Brain pericyte (primary cell): ENCODE data around the gene DUS1L.

ENCODE experiments used
- DNase-seq: peaks from one replicate; pipeline ENCODE4 v3.0.0-alpha.2; 2012; ENCODE audit warnings: low read depth, low spot score

The DUS1L gene

DNA sequence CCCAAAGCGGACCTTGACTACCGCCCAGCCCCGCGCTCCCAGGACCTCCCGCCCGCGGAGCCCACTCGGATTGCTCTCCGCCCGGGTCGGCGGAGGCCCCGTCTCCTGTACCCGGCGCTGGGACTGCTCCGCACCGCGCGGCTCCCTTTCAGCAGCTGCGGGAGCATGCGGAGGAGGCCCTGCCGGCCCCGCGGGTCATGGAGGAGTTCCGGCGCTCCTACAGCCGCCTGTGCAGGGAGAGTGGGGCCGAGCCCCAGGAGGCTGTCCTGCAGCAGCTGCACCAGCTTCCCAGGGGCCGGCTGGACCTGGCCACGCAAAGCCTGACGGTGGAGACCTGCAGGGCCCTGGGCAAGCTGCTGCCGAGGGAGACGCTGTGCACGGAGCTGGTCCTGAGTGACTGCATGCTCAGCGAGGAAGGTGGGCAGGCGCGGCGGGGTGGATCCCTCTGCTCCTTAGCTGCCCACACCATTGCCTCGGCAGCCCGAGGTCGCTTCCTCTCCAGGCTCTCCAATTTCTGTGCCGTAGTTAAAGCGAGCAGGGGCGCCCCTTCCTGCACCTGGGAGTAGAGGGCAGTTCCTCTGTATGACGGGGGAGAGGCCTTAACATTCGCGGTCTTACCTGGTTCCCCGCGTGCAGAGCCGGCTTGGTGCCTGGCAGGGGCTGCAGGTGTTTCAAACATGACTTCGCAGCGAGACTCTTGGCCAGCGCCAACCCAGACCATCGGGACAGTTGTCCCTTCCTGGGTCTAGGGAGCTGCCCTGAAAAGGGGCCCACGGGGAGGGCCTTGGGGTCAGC lies 42.0 kb downstream of the DUS1L start:
- DNase-seq: no peak

DNA sequence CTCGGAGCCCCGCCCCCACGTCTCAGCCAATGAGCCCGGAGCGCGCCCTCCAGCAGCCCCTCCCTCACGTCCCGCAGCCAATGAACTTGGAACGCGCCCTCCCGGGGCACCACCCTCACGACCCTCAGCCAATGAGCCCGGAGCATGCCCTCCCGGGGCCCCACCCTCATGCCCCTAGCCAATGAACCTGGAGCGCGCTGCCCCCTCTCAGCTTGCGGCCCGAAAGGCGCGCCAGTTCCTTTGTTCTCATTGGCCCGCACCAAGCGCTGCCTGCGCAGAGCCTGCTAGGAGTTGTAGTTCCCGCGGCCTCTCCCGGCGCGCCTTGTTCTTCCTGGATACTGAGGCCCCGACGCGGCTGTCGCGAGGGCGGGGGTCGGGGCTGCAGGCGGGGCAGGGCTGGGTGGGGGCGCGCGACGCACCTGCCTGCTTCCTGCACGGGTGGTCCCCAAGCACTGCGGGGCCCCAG lies 42.6 kb downstream of the DUS1L start, which contains the start of gene LRRC45:
Gene LRRC45 (plus strand): TSS at position 325 of the 466 bp plus-strand sequence. CDS start 339 bp downstream, outside the sequence.
- DNase-seq: peak; percentile 98

DNA sequence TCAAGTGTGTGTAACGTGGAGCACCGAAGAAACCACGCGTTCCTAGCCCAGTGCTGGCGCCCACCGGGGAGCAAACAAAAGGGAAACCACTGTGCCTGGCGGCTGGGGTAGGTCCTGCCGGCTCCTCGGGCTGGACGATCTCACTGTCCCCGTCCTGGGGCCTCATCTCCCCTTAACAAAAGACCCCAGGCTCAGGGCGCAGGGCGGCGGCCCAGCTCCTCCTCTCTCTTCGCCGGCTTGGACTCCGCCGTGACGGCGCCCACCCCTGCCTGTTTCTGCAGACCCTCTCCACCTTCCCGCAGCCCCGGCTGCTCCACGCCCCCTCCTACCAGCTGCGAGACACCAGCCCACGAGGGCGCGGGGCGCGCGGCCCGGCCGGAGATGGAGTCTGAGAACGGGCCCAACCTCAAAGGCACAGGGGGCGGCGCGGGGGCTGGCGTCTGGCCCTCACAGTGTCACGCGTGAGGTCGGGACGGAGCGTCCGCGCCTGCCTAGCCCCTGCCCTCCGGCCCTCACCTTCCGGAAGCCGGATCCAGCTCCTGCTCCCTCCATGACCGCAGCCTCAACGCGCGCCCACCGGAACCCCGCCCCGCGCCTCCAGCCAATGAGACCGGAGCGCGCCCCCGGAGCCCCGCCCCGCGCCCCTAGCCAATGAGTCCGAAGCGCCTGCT lies 43.2 kb downstream of the DUS1L start, which contains the start of gene CENPX:
Gene CENPX (minus strand): TSS at position 569 of the 671 bp plus-strand sequence. CDS start 17 bp downstream, at position 552.
- no peak for DNase-seq

DNA sequence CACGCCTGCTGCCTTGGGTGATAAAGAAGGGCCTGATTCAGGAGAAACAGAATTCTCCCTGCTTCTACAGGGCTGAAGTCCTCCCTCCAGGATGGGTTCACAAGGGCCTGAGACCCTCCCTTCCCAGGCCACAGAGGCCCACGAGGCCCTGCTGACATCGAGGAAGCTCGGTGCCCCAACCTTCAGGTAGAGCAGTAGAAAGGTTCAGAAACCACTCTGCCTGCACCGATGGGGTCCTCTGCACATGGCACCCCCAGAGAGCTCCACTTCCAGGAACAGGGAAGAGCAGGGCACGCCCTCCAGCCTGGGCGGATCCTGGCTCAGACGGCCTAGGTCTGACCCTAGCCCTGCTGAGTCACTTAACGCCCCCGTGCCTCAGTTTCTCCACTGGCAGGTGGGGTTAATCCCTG lies 43.7 kb downstream of the DUS1L start:
- DNase-seq: no peak

DNA sequence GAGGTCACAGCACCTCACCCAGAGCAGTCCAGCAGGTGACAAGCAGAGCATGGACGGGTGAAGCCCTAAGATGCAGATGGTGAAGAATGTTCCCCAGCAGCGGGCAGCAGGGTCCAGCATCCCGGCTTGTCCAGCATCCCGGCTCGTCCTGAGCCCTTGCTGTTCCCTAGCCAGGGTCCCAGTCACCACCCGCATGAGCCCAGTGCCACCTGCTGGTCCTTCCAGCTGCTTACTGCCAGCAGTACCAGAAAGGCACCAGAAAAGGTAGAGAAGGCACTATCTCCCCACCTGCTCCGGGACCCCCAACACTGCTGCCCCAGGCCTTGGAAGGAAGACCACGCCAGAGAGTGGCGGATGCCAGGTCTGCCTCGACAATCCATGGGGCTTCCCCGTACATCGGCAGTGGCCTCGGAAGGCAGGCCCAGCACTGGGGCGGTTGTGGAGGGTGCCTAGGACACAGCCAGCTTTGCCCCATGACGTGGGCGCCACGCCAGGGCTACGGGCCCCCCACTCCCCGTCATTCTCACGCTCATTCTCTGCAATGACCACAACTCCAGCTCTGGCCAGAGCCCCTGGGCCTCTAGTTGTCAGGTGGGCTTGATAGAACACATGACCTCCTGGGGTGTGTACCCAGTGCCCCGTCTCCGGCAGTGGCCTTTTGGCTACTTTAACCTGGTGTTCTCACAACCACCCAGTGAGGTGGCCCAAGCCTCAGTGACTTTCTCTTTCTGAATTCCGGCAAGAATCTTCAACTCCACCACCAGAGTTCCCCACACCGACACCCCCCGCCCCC lies 44.3 kb downstream of the DUS1L start:
- DNase-seq: no peak

DNA sequence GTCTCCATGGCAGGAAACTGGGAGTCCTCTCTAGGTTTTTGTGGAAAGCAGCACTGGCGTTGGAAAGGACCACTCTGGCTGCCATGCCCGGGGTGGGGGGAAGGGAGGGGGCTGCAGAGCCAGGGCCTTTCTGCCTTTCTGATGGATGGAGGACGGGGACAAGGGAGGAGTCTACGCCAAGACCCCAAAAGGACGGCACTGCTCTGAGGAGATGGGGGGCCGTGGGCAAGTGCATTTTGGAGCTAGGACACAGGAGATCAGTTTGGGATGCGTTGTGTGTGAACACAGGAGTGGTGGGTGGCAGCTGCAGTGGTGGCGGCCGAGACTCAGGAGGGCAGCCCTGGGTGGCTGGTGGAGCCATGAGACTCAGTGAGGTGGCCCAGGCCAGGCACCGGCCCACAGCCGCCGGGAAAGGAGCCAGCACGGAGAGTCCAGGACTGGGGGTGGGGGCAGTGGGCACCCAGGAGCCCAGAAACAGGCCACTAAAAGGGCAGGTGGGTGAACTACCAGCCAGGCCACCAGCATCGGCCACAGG lies 45.0 kb downstream of the DUS1L start:
- no peak for DNase-seq

DNA sequence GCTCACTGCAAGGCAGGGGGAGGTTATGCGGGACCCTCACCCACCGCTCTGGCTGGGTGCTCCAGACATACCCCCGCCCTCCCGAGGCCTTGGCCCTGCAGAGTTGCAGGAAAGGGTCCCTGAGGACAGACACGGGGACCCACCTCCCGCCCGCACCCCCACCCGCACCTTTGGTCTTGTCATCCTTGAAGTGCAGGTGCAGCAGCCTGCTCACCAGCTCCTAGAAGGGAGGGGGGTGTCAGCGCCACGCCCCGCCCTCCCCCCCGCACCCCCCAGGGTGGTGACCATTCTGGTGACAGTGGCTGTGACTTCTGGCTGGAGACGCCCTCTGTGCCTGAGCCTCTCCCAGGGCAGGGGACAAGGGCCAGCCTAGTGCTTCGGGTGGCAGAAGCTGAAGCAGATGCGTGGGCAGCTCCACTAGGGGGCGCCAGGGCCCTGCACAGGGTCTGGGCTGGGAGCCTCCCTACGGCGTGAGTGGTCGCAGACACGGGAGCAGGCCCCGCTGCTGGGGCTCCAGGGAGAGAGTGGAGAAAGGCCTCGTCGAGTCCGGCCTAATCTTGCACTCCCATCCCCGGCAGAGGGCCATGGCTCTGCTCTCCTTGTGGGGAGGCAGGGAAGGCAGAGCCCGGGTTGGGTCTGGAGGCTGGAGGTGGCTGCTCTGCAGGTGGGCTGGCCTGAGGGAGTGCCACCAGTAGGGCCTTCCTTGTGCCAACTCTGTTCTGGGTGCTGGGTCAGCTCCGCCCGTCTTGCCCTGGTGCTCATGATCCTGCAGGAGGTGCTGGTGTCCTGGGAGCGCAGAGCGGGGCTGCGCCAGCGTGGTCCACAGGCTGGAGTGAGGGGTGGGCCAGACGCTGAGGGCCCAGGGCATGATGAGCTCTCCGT lies 45.7 kb downstream of the DUS1L start:
- no peak for DNase-seq

DNA sequence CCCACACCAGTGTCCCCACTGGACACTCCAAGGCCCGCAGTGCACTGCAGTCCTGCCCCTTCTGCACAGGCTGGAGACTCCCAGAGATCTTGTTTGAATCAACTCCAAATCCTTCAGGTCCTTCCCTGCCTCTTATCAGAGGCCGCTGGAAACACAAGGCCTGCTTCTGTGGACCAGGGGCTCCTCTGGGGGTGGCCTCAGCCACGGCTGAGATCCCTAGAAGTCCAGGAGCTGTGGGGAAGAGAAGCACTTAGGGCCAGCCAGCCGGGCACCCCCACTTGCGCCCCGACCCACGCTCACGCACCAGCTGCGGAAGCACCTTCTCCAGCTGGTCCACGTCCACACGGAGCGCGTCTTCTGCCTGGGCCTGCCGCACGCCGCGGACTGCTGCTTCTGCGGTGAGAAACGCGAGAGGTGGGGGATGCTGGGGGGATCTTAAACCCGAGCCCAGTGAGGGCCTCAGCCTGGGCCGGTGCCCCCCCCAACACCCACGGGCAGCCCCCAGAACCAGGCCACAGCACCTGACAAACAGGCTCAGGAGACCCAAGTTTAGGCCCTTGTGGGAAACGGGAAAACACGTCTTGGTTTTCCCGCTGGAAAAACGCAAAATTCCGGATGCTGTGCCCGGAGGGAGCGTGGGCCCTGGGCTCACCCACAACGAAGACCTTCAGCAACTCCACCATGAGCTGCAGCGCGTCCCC lies 46.5 kb downstream of the DUS1L start:
- DNase-seq: no peak

DNA sequence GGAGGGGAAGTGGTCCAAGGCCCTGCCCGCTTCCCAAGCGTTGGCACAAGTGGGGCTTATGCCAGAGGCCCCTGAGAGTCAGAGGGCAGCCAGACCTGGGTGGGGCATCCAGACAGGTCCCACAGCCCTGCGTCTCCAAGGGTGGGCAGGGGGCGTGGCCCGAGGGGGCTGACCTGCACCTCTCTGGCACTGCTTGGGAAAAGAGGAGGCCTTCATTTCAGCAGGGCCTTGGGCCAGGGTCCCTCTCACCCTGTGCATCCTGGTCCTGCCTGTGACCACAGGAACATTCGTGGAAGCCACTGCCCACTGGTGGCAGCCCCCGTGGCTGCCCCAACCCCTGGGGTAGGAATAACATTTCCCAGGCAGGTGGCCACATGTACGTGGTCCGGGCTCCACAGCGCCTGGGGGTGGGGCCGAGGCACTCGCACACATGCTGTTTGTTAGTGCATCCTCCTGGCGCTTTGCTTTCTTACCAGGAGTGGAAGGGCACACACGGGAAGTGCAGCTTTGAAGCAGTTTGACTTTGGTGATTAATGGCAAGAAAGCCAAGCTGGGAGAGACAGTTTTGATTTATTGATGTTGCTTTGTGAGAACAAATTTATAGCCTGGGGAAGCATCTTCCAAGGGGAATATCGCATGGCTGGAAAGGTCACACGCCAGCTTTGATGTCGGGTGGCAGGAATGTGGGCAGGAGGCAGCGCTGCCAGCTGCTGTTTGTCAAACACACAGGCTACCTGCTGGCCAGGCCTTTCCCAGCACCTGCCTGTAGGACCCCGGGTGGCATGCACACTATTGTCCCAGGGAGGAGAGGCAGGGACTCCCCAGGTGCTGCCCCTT lies 47.2 kb downstream of the DUS1L start:
- no peak for DNase-seq

DNA sequence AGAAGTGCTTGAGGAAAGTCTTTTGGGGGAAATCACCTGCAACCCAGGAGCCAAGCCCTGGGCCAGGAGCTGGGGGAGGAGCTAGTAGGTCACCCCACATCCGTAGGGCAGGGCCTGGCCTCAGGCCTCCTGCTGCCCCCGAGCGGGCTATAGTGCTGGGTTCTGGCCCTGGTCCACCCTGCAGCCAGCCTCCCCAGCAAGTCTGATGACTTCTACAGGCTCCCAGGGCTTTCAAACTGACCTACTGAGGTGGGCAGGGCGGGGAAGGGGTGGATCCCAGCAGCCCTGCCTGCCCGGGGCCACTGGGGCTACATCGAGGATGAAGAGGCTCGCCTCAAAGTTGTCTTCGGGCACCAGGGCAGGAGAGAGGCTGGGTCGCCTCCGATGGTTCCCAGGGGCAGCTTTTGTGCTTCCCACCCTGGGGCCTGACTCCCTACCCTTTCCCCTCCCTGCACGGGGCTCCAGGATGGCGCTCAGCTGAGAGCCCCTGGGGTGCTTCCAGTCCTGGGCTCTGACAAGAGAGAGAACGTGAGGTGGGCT lies 47.9 kb downstream of the DUS1L start:
- DNase-seq: no peak

DNA sequence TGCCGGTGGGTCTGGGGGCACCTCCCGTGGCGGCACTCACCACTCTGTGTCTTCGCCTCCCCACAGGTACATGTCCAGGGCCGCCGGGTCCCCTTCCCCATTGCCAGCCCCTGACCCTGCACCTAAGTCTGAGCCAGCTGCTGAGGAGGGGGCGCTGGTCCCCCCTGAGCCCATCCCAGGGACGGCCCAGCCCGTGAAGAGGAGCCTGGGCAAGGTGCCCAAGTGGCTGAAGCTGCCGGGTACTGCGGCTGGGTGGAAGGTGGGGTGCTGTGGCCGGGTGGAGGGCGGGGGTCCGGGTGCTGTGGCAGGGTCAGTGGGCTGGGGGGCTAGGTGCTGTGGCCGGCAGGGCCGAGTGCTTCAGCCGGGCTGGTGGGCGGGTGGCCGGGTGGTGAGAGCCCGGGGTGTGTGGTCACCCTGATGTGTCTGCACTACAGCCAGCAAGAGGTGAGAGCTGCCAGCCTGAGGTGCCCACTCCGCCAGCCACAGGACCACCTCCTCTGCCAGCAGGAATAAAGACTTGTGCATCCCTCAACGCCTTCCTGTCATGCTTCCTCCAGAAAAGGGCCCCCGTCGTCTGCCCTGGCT lies 48.6 kb downstream of the DUS1L start:
- no peak for DNase-seq

DNA sequence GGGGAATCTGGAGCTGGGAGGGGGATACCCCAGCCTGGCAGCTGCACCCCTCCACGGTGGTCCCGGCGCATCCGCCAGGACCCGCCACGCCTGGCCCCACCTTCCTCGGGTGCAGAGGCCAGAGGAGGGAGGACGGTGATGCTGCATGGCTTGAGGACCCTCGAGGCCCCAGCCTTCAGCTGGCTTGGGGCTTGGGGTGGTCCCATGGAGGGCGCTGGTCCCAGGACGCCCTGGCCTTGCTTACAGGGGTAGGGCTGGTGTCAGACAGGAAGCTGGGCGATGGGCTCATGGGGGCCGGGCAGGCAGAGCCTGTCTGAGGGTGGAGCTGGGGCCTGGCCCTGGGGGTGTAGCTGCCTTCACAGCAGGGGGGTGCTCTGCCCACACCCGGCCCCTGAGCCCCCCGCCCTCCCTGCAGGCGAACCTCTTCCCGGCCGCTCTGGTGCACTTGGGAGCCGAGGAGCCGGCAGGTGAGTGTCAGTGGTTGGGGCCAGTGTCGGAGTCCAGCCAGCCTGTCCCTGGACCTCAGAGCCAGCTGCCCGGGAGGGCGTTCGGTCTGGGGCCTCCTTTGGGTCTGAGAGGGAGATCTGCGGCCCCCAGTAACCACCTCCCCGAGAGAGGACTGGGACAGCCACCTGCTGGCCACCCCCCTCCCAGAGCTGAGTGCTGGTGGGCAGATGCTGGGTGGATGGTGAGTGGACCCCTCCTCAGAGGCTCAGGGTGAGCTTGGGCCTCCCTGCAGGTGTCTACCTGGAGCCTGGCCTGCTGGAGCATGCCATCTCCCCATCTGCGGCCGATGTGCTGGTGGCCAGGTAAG lies 49.3 kb downstream of the DUS1L start:
- DNase-seq: no peak

DNA sequence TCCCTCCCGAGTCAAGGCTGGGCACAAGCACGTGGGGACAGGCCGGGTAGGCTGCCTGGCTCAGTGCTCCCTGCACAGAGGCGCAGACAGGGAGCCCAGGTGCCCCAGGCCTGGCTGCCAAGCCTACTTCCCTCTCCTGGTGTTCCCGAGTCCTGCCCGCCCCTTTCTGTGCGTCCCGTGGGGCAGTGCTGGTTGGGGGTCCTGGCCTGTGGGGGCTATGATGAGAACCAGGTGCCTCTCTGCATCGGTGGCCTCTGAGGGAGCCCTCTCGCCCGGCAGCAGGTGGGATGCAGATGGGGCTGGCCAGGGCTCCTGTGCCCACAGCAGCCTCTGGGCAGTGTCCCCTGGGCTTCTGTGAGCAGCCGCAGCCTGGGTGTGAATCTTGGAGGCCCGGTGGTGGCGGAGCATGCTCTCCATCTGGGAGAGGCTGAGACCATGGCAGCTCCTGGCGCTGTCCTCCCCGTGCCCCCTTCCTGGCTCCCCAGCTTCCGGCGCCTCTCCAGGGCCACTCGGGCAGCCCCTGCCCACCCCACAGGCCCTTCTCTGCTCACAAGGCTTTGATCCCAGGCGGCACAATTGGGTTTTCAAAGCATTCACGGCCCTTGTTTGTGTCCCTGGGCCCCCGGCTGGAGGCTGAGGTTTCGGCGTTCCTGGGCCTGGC lies 50.2 kb downstream of the DUS1L start:
- DNase-seq: no peak

DNA sequence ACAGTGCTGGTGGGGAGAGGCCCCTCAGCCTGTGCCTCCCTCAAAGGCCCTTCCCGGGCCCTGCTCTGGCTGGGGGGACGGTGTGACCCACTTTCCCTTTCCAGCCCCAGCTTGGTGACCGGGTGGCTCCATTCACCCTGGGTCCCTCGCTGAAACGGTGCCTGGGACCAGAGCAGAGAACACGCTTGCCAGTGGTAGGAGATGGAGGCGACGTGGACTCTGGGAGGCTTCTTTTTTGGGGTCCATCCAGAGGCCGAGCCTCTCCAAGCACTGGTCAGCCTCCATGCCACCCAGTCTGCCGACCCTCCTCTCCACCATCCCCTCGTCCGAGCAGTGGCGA lies 50.7 kb downstream of the DUS1L start:
- no peak for DNase-seq

DNA sequence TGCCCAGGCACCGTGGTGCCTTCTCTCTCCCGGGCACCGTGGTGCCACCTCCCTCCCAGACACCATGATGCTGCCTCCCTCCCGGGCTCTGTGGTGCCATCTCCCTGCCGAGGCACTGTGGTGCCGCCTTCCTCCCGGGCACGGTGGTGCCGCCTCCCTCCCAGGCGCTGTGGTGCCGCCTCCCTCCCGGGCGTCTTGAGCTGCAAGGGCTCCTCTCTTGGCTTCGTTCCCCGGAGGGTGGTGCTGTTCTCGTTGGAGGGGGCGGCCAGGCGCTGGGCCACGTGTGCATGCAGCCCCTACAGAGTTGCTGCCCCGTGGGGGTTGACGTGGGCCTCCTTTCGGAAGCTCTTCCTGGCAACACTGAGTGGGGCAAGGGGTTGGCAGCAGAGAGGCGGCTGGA lies 51.2 kb downstream of the DUS1L start:
- DNase-seq: no peak

DNA sequence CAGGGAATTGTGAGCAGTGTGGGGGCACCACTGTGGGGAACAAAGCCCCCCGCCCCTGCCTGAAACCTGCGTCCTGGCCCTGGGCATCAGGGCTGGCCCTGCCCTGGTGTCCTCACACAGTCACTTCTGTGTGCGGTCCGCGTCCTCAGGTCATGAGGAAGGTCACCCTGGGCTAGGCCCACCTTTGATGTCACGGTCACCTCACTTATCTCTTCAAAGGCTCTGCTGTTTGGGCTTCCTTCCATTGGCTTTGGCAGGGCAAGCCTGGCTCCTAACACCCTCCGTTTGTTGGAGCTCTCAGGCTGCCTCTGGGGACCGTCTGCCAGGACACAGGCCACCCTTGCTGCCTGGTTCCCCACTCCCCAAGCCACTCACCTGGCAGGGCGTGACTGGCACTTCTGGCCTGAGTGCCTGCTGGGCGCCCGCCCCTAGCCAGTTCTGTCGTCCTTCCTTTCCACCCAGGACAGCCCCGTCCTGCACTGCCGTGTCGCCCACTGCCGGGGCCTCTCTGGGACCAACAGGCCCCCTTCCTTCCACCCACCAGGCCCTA lies 51.8 kb downstream of the DUS1L start:
- no peak for DNase-seq

DNA sequence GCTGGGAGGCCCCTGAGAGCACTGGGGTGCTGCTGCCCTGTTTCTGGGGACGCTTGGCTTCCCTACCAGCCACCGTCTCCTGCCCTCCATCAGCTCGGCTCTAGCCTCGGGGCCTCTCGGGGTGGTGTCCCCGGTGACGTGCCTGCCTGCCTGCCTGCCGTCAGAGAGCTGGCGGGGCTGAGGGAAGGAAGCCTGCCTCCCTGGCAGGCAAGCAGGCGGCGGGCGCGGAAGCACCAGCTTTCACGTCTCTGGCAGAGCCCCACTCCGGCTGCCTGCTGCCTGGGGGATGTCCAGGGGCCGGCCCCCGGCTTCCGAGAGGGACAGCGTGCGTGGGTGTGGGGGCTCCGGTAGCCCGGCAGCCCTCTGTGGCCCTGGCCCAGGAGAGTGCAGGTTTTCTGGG lies 52.3 kb downstream of the DUS1L start:
- no peak for DNase-seq
